ENCODE results near the gene RMDN3. TPM values are rescaled to one million over a fixed set of nuclear protein-coding genes. Genes with fewer than 3 reads are reported as not detected.

The RMDN3 gene
- total RNA-seq, 1 experiment from 2014 or later, result 15.7 TPM

DNA sequence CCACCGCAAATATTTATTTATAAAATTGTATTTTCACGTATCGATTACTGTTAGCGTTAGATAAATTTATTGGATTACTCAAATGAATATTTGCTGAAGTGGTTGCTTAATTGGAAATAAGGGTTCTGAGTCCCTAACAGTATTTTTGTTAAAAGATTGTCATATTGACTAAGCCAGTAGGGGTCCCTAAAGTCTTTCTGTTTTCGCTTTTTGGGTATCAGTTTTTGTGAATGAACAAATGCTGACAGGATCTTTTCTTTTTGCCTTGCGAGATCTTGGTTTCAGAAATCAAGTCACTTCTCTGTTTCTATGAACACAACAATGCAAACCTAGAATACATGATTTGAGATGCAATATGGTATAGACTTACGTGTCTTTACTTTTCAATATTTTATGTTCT lies 53.0 kb downstream of the RMDN3 start:
- POLR2A ChIA-PET (ENCODE audit: unreplicated experiment), result no interaction called here

DNA sequence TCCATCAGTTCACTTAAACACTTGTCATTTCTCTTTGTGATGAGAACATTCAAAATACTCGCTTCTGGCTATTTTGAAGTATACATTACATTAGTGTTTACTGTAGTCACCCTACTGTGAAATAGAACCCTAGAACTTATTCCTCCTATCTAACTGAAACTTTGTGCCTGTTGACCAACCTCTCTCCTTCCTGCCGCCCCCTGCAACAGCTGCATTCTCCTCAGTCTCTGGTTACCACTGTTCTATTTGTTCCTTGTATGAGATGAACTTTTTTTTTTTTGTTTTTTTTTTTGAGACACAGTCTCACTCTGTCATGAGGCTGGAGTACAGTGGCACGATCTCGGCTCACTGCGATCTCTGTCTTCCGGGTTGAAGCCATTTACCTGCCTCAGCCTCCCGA lies 57.1 kb downstream of the RMDN3 start:
- Histone ChIP-seq H3K4me2 (no peak overlapping the region), H3K4me1 (replicated peaks; ENCODE audit: insufficient read depth) (peaks cover 16% of the 10 kb centered on the region), H2AFZ (no peak overlapping the region), H3K9me3 (ENCODE audit: insufficient read depth, low read depth) (no peaks in the 10 kb centered on the region), H3K27ac (no peak overlapping the region), H3K4me3 (no peak overlapping the region), H3K36me3 (ENCODE audit: low read depth) (no peaks in the 10 kb centered on the region), H3K27me3 (ENCODE audit: insufficient read depth, low read depth) (no peaks in the 10 kb centered on the region), H3F3A (ENCODE audit: insufficient read depth, low read depth) (0 out of 2 replicates have a peak, but pooled peaks cover 3% of the 10 kb centered on the region), H3K9me2 (ENCODE audit: insufficient read depth) (no peaks in the 10 kb centered on the region), H3K79me2 (ENCODE audit: low read depth) (peaks cover 18% of the 10 kb centered on the region), H4K20me1 (ENCODE audit: insufficient read depth) (no peaks in the 10 kb centered on the region)
- CTCF ChIA-PET, result no interaction called here
- intact Hi-C loops (cut with micrococcal nuclease; ENCODE audit: unreplicated experiment), result no loop called here
- POLR2A ChIA-PET (ENCODE audit: unreplicated experiment), result no interaction called here
- no peak for DNase-seq
- TF ChIP-seq EZH2 (IDR thresholded peaks at IDR 0.05; ENCODE audit: low read depth) (no peak), CTCF (conservative IDR thresholded peaks at IDR 0.05) (no peak)
- no TSS peak for BruUV-seq (replicated peaks)

More for the DNA sequence above, 53.0 kb downstream of the RMDN3 start:
- H3K27ac ChIP-seq, result no peak overlapping the region
- H2AFZ ChIP-seq, result no peak overlapping the region
- BruUV-seq (replicated peaks), result no TSS peak
- 0 out of 2 replicates have a peak, but pooled peaks cover 2% of the 10 kb centered on the region for H3K36me3 ChIP-seq (ENCODE audit: low read depth)
- no peak overlapping the region for H3K4me2 ChIP-seq
- H3F3A ChIP-seq (ENCODE audit: insufficient read depth, low read depth), result 0 out of 2 replicates have a peak, but pooled peaks cover 4% of the 10 kb centered on the region
- H3K9me2 ChIP-seq (ENCODE audit: insufficient read depth), result no peaks in the 10 kb centered on the region
- peak; percentile 34; the same call in 1 of the 2 replicates for TF ChIP-seq CTCF (conservative IDR thresholded peaks at IDR 0.05)
- no peak for TF ChIP-seq EZH2 (IDR thresholded peaks at IDR 0.05; ENCODE audit: low read depth)
- no peaks in the 10 kb centered on the region for H3K4me1 ChIP-seq (replicated peaks; ENCODE audit: insufficient read depth)
- no peaks in the 10 kb centered on the region for H4K20me1 ChIP-seq (ENCODE audit: insufficient read depth)
- DNase-seq, result no peak
- H3K4me3 ChIP-seq, result no peak overlapping the region
- 0 out of 2 replicates have a peak, but pooled peaks cover 2% of the 10 kb centered on the region for H3K79me2 ChIP-seq (ENCODE audit: low read depth)
- intact Hi-C loops (cut with micrococcal nuclease; ENCODE audit: unreplicated experiment), result no loop called here
- CTCF ChIA-PET, result interaction anchor here (0.6 kb wide), 1 partner anchor 683 kb away, joined by 3 read pairs; no protein-coding TSS in a partner anchor
- no peaks in the 10 kb centered on the region for H3K9me3 ChIP-seq (ENCODE audit: insufficient read depth, low read depth)
- H3K27me3 ChIP-seq (ENCODE audit: insufficient read depth, low read depth), result no peaks in the 10 kb centered on the region

GRCh38 chr15:40696228-40696627 lies 58.8 kb downstream of the RMDN3 start:
- Histone ChIP-seq H3K4me1 (replicated peaks; ENCODE audit: insufficient read depth) (peaks cover 16% of the 10 kb centered on the region), H4K20me1 (ENCODE audit: insufficient read depth) (no peaks in the 10 kb centered on the region), H3K36me3 (ENCODE audit: low read depth) (no peaks in the 10 kb centered on the region), H3K9me3 (ENCODE audit: insufficient read depth, low read depth) (no peaks in the 10 kb centered on the region), H3K79me2 (ENCODE audit: low read depth) (peaks cover 18% of the 10 kb centered on the region), H3F3A (ENCODE audit: insufficient read depth, low read depth) (peaks cover 3% of the 10 kb centered on the region; the same call in 1 of the 2 replicates), H3K4me2 (peak overlapping the region; percentile 77), H2AFZ (peak overlapping the region; percentile 83; the same call in 1 of the 2 replicates), H3K27me3 (ENCODE audit: insufficient read depth, low read depth) (no peaks in the 10 kb centered on the region), H3K27ac (no peak overlapping the region), H3K4me3 (peak overlapping the region; percentile 88), H3K9me2 (ENCODE audit: insufficient read depth) (no peaks in the 10 kb centered on the region)
- ChIA-PET CTCF (no interaction called here), POLR2A (ENCODE audit: unreplicated experiment) (no interaction called here)
- DNase-seq, result no peak
- BruUV-seq (replicated peaks), result TSS peak; percentile 40
- TF ChIP-seq CTCF (conservative IDR thresholded peaks at IDR 0.05) (no peak), EZH2 (IDR thresholded peaks at IDR 0.05; ENCODE audit: low read depth) (no peak)
- intact Hi-C loops (cut with micrococcal nuclease; ENCODE audit: unreplicated experiment), result no loop called here

All from PC-9 (cell line).